Measurements from ENCODE around the gene SUFU.

SUFU gene

DNA sequence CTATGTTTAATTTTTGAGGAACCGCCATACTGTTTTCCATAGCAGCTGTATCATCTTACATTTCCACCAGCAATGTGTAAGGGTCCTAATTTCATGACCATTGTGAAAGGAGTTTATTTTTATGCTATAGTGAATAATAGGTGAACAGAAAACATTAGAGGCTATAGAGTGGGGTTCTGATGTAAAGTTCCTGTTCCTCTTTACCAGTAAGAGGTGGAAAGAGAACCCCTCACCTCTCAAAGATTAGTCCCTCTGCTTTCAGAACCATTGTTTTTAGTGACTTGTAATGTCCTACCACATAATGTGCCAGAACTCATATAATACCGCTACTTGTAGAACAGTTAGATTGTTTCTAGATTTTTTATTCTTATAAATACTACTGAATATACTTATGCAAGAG lies 34.2 kb downstream of the SUFU start:
- Mint-ChIP-seq H3K27me3 (no peaks in the 10 kb centered on the region), H3K27ac (no peak overlapping the region), H3K9me3 (no peaks in the 10 kb centered on the region), H3K36me3 (ENCODE audit: low read depth) (peaks cover 57% of the 10 kb centered on the region), H3K4me1 (ENCODE audit: low read depth) (peaks cover 51% of the 10 kb centered on the region), H3K4me3 (no peak overlapping the region)
- intact Hi-C loops (cut with micrococcal nuclease): no loop called here

DNA sequence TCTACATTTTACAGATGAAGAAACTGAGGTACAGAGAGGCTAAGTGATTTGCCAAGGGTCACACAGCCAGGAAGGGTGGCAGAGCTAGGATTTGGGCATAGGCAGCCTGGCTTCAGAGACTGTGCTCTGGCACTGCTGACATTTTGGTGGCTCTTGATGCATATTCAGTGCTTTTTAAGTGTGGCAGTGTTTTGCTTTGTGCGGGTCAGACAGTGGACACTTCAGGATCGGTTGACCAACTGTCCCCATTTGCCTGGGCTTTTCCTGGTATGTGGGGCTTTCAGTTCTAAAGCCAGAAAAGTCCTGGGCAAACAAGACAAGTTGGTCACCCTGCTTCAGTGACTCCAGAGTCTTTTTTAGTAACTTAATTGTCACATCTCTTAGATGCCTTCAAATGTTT lies 35.0 kb downstream of the SUFU start:
- Mint-ChIP-seq H3K27me3 (no peaks in the 10 kb centered on the region), H3K27ac (no peak overlapping the region), H3K4me1 (ENCODE audit: low read depth) (peaks cover 45% of the 10 kb centered on the region), H3K4me3 (no peak overlapping the region), H3K36me3 (ENCODE audit: low read depth) (peaks cover 48% of the 10 kb centered on the region), H3K9me3 (no peaks in the 10 kb centered on the region)
- intact Hi-C loops (cut with micrococcal nuclease): no loop called here

DNA sequence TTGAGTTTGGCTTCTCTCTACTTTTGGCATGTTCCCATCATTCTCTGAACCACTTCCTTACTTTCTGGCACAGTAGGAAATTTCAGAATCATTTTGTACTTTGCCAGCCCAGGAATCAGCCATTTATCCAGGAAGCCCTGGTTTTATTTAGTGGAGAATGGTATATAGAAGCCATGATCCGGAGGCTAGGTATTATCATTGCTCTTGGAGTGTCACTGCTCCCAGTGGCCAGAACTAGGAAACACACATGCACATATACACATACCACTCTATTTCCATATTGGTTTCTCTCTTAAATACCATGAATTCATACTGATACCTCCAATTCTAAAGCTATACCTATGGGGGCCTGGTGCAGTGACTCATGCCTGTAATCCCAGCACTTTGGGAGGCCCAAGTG lies 36.3 kb downstream of the SUFU start:
- intact Hi-C loops (cut with micrococcal nuclease): no loop called here
- H3K9me3 Mint-ChIP-seq: no peaks in the 10 kb centered on the region
- H3K27ac Mint-ChIP-seq: no peak overlapping the region
- H3K4me3 Mint-ChIP-seq: no peak overlapping the region
- no peaks in the 10 kb centered on the region for H3K27me3 Mint-ChIP-seq
- H3K36me3 Mint-ChIP-seq (ENCODE audit: low read depth): peaks cover 37% of the 10 kb centered on the region
- H3K4me1 Mint-ChIP-seq (ENCODE audit: low read depth): peaks cover 33% of the 10 kb centered on the region

DNA sequence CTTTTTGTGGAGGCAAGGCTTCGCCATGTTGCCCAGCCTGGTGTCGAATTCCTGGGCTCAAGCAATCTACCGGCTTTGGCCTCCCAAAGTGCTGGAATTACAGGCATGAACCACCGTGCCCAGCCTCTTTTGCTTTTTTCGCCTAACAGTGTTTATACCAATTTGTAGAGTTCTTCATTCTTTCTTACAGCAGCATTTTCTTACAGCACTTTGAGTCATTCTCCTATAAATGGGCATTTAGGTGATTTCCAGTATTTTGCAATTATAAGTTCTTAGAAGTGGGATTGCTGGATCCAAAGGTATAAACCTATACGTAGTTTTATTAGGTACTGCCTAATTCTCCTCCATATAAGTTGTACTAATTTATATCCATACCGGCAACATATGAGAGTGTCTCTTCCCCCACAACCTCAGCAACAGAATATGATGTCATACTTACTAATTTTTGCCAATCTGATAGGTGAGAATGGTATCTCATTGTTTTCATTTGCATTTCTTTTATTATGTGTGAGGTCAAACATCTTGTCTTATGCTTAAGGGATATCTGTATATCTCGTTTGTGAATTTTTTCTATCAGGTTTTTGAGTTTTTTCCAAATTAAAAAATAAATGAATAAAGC lies 39.1 kb downstream of the SUFU start:
- Mint-ChIP-seq H3K27ac (no peak overlapping the region), H3K9me3 (no peaks in the 10 kb centered on the region), H3K27me3 (no peaks in the 10 kb centered on the region), H3K4me1 (ENCODE audit: low read depth) (peaks cover 40% of the 10 kb centered on the region), H3K4me3 (no peak overlapping the region), H3K36me3 (ENCODE audit: low read depth) (peaks cover 26% of the 10 kb centered on the region)
- intact Hi-C loops (cut with micrococcal nuclease): no loop called here

DNA sequence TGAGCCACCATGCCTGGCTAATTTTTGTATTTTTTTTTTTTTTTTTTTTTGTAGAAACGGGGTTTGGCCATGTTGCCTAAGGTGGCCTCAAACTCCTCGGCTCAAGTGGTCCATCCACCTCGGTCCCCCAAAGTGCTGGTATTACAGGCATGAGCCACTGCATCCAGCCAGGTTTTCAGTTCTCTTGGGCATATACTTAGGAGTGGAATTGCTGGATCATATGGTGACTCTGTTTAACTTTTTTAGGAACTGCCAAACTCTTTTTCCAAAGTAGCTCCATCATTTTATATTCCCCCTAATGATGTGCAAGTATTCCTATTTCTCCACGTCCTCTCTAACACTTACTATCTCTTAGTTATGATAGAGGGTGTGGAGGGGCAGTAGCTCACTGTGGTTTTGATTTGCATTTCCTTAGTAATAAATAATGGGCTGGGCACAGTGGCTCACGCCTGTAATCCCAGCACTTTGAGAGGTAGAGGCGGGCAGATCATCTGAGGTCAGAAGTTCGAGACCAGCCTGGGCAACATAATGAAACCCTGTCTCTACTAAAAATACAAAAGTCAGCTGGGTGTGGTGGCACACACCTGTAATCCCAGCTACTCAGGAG lies 41.6 kb downstream of the SUFU start:
- Mint-ChIP-seq H3K9me3 (no peaks in the 10 kb centered on the region), H3K4me1 (ENCODE audit: low read depth) (peaks cover 45% of the 10 kb centered on the region), H3K4me3 (no peak overlapping the region), H3K36me3 (ENCODE audit: low read depth) (peaks cover 42% of the 10 kb centered on the region), H3K27ac (no peak overlapping the region), H3K27me3 (no peaks in the 10 kb centered on the region)
- intact Hi-C loops (cut with micrococcal nuclease): no loop called here

- Mint-ChIP-seq H3K27me3 (no peaks in the 10 kb centered on the region), H3K4me1 (ENCODE audit: low read depth) (peaks cover 45% of the 10 kb centered on the region), H3K36me3 (ENCODE audit: low read depth) (peaks cover 47% of the 10 kb centered on the region), H3K4me3 (no peak overlapping the region), H3K27ac (peak overlapping the region; percentile 23), H3K9me3 (no peaks in the 10 kb centered on the region)
- intact Hi-C loops (cut with micrococcal nuclease): no loop called here
Measured at GRCh38 chr10:102545997-102546396, 42.2 kb downstream of the SUFU start.

GRCh38 chr10:102546606-102547320 lies 43.0 kb downstream of the SUFU start:
- H3K4me3 Mint-ChIP-seq: no peak overlapping the region
- intact Hi-C loops (cut with micrococcal nuclease): no loop called here
- H3K27me3 Mint-ChIP-seq: no peaks in the 10 kb centered on the region
- H3K4me1 Mint-ChIP-seq (ENCODE audit: low read depth): peaks cover 45% of the 10 kb centered on the region
- H3K36me3 Mint-ChIP-seq (ENCODE audit: low read depth): peaks cover 47% of the 10 kb centered on the region
- H3K9me3 Mint-ChIP-seq: no peaks in the 10 kb centered on the region
- peak overlapping the region; percentile 63 for H3K27ac Mint-ChIP-seq

GRCh38 chr10:102549549-102549948 lies 45.8 kb downstream of the SUFU start:
- H3K36me3 Mint-ChIP-seq (ENCODE audit: low read depth): peaks cover 59% of the 10 kb centered on the region

DNA sequence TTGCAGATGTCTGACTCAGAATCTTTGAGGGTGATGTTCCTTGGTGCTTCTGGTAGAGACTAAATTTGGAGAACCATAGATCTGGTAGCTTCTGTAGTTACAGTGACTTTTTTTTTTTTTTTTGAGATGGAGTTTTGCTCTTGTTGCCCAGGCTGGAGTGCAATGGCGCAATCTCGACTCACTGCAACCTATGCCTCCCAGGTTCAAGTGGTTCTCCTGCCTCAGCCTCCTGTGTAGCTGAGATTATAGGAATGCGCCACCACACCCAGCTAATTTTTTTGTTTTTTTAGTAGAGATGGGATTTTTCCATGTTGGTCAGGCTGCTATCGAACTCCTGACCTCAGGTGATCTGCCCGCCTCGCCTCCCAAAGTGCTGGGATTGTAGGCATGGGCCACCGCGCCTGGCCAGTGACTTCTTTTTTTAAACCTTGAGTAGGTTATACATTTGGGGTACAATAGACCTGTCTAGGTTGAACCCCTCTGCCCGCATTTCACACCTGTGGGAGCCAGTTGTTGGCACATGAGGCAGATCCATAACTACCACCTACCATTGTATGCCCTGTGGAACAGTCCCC lies 47.0 kb downstream of the SUFU start:
- Mint-ChIP-seq H3K9me3 (no peaks in the 10 kb centered on the region), H3K4me1 (ENCODE audit: low read depth) (peaks cover 45% of the 10 kb centered on the region), H3K4me3 (no peak overlapping the region), H3K27ac (no peak overlapping the region), H3K27me3 (no peaks in the 10 kb centered on the region), H3K36me3 (ENCODE audit: low read depth) (peaks cover 61% of the 10 kb centered on the region)
- intact Hi-C loops (cut with micrococcal nuclease): no loop called here

More at GRCh38 chr10:102549549-102549948, 45.8 kb downstream of the SUFU start:
- no peaks in the 10 kb centered on the region for H3K9me3 Mint-ChIP-seq
- H3K27me3 Mint-ChIP-seq: no peaks in the 10 kb centered on the region
- no peak overlapping the region for H3K27ac Mint-ChIP-seq
- peaks cover 45% of the 10 kb centered on the region for H3K4me1 Mint-ChIP-seq (ENCODE audit: low read depth)
- intact Hi-C loops (cut with micrococcal nuclease): no loop called here
- no peak overlapping the region for H3K4me3 Mint-ChIP-seq

DNA sequence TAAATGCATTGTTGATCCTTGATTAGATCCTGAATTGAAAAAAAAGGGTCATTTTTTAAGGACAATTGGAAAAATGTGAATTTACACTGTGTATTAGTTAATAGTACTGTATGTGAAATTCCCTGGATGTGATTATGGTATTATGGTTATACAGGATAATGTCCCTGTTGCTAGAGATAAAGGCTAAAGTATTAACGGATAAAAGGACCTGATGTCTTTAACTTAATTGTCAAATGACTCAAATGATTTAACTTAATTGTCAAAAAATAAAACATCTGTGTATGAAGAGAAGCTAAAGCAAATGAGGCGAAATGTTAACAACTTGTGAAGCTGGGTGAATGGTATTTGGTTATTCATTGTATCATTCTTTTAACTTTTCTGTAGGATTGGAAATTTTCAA lies 48.8 kb downstream of the SUFU start:
- Mint-ChIP-seq H3K36me3 (ENCODE audit: low read depth) (peaks cover 58% of the 10 kb centered on the region), H3K27me3 (no peaks in the 10 kb centered on the region), H3K9me3 (no peaks in the 10 kb centered on the region), H3K4me1 (ENCODE audit: low read depth) (peaks cover 45% of the 10 kb centered on the region), H3K4me3 (no peak overlapping the region), H3K27ac (no peak overlapping the region)
- intact Hi-C loops (cut with micrococcal nuclease): no loop called here

GRCh38 chr10:102553771-102554170 lies 50.0 kb downstream of the SUFU start:
- intact Hi-C loops (cut with micrococcal nuclease): no loop called here
- H3K27me3 Mint-ChIP-seq: no peaks in the 10 kb centered on the region
- no peak overlapping the region for H3K27ac Mint-ChIP-seq
- H3K9me3 Mint-ChIP-seq: no peaks in the 10 kb centered on the region
- H3K36me3 Mint-ChIP-seq (ENCODE audit: low read depth): peaks cover 50% of the 10 kb centered on the region
- H3K4me3 Mint-ChIP-seq: no peak overlapping the region
- peaks cover 47% of the 10 kb centered on the region for H3K4me1 Mint-ChIP-seq (ENCODE audit: low read depth)

DNA sequence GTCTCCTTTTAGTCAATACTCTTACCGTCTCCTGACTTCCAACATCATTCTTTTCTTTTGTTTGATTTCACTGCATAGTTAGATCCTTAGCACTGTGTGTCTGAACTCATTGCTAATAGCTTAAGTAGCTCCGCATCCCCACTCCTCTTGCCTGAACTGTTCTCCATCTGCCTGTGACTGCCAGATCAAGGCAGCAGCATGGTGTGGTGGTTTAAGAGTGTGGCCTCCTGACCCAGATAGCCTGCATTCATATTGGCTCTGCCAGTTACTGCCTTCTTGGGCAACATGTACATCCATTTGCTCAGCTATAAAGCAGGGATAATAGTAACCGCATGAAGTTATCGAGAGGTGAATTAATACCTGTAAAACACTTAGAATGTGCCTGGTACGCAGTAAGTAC lies 50.8 kb downstream of the SUFU start:
- Mint-ChIP-seq H3K27ac (no peak overlapping the region), H3K36me3 (ENCODE audit: low read depth) (peaks cover 46% of the 10 kb centered on the region), H3K4me3 (no peak overlapping the region), H3K9me3 (no peaks in the 10 kb centered on the region), H3K4me1 (ENCODE audit: low read depth) (peaks cover 49% of the 10 kb centered on the region), H3K27me3 (no peaks in the 10 kb centered on the region)
- intact Hi-C loops (cut with micrococcal nuclease): no loop called here

- Mint-ChIP-seq H3K27ac (peak overlapping the region; percentile 62), H3K4me1 (ENCODE audit: low read depth) (peaks cover 53% of the 10 kb centered on the region), H3K27me3 (no peaks in the 10 kb centered on the region), H3K36me3 (ENCODE audit: low read depth) (peaks cover 40% of the 10 kb centered on the region), H3K4me3 (no peak overlapping the region), H3K9me3 (no peaks in the 10 kb centered on the region)
- intact Hi-C loops (cut with micrococcal nuclease): no loop called here
Measured at GRCh38 chr10:102555781-102556328, 52.1 kb downstream of the SUFU start.

DNA sequence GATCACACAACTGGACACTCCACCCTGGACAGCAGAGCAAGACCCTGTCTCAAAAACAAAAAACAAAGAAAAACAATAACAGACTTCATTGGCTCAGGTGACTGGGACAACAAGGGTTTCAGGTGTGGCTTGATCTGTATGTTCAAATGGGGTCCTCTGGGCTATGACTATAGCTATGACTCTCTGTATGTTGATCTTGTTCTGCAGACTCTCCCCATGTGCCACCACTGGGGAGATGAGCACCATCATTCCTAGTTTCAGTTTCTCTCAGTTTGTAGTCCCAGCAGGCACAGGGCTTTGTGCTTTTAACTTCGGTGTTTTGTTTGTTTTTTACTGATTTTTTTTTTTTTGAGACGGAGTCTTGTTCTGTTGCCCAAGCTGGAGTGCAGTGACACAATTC lies 53.8 kb downstream of the SUFU start:
- H3K4me3 Mint-ChIP-seq: no peak overlapping the region
- no peaks in the 10 kb centered on the region for H3K27me3 Mint-ChIP-seq
- peak overlapping the region; percentile 62 for H3K27ac Mint-ChIP-seq
- intact Hi-C loops (cut with micrococcal nuclease): no loop called here
- H3K4me1 Mint-ChIP-seq (ENCODE audit: low read depth): peaks cover 54% of the 10 kb centered on the region
- H3K36me3 Mint-ChIP-seq (ENCODE audit: low read depth): peaks cover 35% of the 10 kb centered on the region
- H3K9me3 Mint-ChIP-seq: no peaks in the 10 kb centered on the region

Data from dendritic cell treated with granulocyte-macrophage colony-stimulating factor and Interleukin-4, amounts not matched to agents 40 ng/mL and 50 ng/mL, for 4 days (primary cell).